Renal cortex interstitium (tissue), 11 donors: ENCODE measurements around the gene FAT1. TPM values are rescaled to one million over a fixed set of nuclear protein-coding genes. Genes with fewer than 3 reads are reported as not detected.
"Not testable (repeated sequence)": the region's sequence is repeated elsewhere in the genome, so short reads cannot be mapped to it uniquely, and the experiment has no call there.

Experiments
- DNase-seq, 11 donors: peaks; one replicate each; pipeline ENCODE4 v3.0.0-alpha.2; 2013; ENCODE audit warnings: low read depth in 9 of 11, low spot score in 4 of 11; ENCODE audit errors: extremely low read depth in 1 of 11
- polyA plus RNA-seq, 3 donors: library from polyadenylated mRNA; unstranded; fragments of 120-200 nt; gene quantifications; one replicate each; pipeline ENCODE4 v1.2.1, GENCODE V29; 2013; ENCODE audit not compliant: insufficient read length in 3 of 3

The FAT1 gene
- polyA plus RNA-seq, 3 donors: 219 to 279 (median 224) TPM

DNA sequence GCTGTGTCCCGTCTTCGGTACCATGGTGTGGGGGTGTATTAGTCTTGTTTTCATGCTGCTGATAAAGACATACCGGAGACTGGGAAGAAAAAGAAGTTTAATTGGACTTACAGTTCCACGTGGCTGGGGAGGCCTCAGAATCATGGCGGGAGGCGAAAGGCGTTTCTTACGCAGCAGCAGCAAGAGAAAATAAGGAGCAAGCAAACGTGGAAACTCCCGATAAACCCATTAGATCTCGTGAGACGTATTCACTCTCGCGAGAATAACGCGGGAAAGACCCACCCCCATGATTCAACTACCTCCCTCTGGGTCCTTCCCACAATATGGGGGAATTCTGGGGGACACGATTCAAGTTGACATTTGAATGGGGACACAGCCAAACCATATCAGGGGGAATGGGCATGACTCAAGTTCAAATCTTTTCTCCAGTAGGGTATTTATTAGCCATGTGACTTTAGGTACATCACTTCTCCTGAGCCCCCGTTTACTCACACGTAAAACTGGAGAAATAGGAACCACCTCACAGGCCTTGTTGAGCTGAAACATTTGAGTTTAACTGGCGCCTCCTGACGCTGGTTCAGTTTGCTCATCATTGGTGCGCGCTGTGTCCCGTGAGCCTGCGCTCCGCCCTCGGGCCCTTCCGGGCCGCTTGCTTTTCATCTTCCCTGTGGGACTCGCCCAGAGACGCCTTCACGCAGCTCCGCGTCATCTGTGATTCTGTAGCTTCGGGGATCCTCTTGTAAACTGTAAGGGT is 35.5 kb upstream of the FAT1 start:
- DNase-seq: no peak

DNA sequence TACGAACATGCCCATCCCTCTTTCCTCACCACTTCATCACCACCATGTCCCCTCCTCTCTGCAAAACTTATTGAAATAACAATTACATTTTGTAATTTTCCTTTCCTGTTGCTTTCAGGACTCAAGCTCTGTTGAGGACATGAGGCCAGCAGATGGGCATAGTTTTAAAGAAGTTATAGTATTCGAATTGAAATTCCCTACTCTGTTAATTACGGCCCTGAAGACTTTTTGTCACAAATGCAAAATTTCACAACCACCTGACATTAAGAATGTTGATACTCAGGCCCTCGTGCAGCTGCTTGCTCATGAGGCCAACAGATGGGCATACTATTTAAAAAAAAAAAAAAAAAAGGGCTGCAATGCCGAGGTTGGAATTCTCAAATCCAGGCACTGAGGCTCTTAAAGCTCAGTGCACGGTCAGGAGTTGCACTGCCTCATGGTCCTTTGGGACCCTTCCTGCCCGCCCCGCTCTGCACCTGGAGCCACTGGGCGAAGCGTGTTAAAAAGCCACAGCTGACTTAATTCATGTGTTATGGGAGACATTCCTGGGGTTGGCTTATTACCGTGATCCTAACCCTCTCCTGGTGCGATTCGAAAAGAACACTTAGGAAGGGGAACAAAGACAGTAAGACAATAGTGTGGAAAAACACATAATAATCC is 34.2 kb upstream of the FAT1 start:
- no peak for DNase-seq

GRCh38 chr4:186756550-186756949 is 32.9 kb upstream of the FAT1 start:
- DNase-seq: not testable (repeated sequence)

GRCh38 chr4:186755550-186756519 is 32.2 kb upstream of the FAT1 start:
- no peak for DNase-seq

- no peak for DNase-seq
Measured at GRCh38 chr4:186754976-186755375, 31.3 kb upstream of the FAT1 start.

- DNase-seq: no peak
Measured at GRCh38 chr4:186752325-186752724, 28.7 kb upstream of the FAT1 start.

- DNase-seq: no peak
Measured at GRCh38 chr4:186749611-186750281, 26.1 kb upstream of the FAT1 start.

DNA sequence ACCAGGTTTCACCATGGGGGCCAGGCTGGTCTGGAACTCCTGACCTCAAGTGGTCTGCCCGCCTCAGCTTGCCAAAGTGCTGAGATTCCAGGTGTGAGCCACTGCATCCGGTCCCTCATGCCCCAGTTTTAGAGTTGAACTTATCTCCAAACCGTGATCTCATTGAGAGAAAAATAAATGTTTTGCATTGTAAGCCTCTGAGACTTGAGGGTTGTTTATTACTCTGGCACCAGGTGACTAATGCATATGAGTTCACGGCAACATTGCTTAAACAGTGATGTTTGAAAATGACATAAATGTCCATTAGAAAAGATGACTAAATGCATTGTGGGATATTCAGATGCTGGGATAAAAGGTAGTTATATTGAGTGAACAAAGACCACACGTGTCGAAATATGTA is 22.9 kb upstream of the FAT1 start:
- DNase-seq: no peak

GRCh38 chr4:186743261-186743660 is 19.6 kb upstream of the FAT1 start:
- no peak for DNase-seq

DNA sequence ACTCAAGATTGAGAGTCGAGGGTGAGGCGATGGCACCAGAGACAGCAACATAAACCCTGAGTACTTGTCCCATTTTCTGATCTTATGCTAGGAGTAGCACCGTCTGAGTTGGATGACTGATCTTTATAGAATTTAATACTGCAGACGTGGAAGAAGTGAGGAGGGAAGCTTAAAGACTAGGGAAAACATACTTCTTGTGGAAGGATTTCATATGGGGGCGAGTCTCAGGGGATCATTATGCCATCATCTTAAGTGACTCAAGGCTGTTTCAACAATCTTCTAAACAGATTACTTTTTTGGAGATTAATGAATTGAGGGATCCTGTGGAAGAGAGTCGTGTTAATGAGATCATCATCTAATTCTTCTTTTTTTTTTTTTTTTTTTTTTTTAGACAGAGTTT is 17.2 kb upstream of the FAT1 start:
- no peak for DNase-seq

DNA sequence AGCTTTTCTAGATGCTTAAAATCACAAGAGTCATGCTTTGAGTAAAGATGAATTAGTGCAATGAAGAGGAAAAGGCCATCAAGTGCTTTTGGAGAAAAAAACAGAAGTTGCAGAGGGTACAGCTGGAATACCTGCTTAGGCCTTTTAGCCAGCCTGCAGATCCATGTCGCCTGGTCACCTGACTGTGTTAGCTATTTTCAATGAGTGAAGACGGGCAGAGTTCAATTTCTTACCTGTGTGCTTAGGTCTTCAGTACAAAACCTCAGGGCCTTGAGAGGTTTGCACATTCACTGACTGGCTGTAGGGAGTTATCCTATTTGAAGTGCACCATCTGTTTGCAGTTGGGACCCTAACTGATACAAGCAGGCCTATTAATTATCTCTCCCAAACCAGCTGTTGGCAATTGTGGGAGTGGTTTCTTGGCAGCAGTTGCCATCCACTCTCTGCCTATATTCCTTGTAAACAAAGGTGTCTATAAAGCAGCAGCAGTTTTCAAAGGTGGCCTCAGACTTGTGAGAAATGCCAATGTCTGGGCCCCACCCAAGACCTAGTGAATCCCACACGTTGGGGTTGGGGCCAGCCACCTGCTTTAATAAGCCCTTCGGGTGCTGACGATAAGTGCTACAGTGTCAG is 16.3 kb upstream of the FAT1 start:
- DNase-seq: no peak

DNA sequence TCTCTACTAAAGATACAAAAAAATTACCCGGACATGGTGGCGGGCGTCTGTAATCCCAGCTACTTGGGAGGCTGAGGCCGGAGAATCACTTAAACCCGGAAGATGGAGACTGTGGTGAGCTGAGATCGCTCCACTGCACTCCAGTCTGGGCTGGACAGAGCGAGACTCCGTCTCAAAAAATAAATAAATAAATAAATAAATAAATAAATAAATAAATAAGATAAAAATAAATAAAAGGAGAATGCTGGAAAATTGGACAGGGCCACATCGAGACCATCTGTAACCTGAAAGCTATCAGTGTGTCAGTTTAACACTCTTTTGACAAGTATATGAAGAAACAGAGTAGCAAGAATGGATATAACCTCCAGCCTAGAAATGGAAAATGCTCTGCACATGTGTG is 15.7 kb upstream of the FAT1 start:
- no peak for DNase-seq

GRCh38 chr4:186738421-186738820 is 14.8 kb upstream of the FAT1 start:
- no peak for DNase-seq

DNA sequence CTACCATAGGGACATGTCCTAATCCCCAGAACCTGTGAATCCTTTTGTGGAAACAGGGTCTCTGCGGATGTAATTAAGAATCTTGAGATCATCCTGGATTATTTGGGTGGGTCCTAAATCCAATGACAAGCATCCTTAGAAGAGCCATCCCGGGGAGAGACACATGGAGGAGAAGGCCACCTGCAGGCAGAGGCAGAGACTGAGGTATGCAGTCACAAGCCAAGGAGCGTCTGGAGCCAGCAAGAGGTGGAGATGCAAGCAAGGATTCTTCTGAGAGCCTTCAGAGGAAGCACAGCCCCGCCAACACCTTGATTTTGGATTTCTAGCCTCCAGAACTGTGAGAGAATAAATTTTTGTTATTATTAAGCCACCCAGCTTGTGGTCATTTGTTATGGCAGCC is 13.8 kb upstream of the FAT1 start:
- DNase-seq: no peak

GRCh38 chr4:186736466-186736865 is 12.8 kb upstream of the FAT1 start:
- DNase-seq: no peak

GRCh38 chr4:186734251-186734650 is 10.6 kb upstream of the FAT1 start:
- DNase-seq: no peak

DNA sequence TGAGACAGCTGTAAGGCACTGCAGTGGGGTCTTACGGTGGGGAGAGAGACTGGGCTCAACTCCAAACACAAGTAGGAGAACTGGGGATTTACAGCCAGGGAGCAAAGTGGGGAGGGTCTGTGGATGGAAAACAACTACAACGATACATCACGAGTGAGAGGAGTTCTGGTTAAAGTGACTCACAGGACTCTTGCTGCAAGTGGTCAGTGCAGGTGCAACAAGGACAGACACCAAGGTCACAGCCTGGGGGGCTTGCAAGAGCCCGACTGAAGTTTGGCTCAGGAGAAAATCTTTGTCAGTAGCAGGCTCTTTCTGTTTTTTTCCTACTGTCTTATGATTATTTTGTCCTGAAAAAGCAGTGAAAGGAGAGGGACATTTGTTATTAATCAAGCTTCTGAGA is 10.1 kb upstream of the FAT1 start:
- DNase-seq: no peak

GRCh38 chr4:186730621-186731020 is 7.0 kb upstream of the FAT1 start:
- no peak for DNase-seq

DNA sequence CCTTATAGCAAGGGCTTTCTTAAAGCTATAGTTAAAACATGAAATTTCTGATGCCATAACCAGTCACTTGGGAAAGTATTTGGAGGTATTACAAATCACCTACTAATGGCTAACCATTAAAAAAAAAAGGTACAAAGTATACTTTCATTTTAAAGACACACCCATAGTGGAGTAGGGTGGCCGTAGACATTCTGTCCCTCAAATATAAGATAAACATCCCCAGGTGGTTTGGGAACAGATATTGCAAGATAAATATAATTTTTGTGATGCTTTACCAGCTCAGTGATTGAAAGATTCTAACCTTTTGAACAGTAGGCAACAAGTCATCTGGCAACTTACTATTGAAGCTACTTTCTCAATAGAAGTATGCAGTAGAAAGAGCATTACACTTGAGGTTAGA is 6.2 kb upstream of the FAT1 start:
- no peak for DNase-seq
